Type B pancreatic cell (in vitro differentiated cells): Measurements from ENCODE around the gene BTG4. TPM values are rescaled to one million over a fixed set of nuclear protein-coding genes. Genes with fewer than 3 reads are reported as not detected.

Experiments
- DNase-seq: peaks from one replicate; pipeline ENCODE4 v3.0.0; 2021; ENCODE audit warnings: mixed read lengths; ENCODE audit not compliant: unreplicated experiment; ENCODE audit errors: extremely low spot score
- H3K27ac Mint-ChIP-seq: 2 replicates; pipeline ENCODE4 v1.8.0; 2021; ENCODE audit warnings: mild to moderate bottlenecking, mixed read lengths
- H3K27me3 Mint-ChIP-seq: 2 replicates; pipeline ENCODE4 v1.8.0; 2021; ENCODE audit warnings: mixed read lengths
- H3K36me3 Mint-ChIP-seq: 2 replicates; pipeline ENCODE4 v1.8.0; 2021; ENCODE audit warnings: mixed read lengths
- H3K4me1 Mint-ChIP-seq: one replicate; pipeline ENCODE4 v1.8.0; 2021; ENCODE audit warnings: mixed read lengths; ENCODE audit not compliant: unreplicated experiment
- H3K4me3 Mint-ChIP-seq: 2 replicates; pipeline ENCODE4 v1.8.0; 2021; ENCODE audit warnings: mild to moderate bottlenecking, mixed read lengths
- H3K9me3 Mint-ChIP-seq: 2 replicates; pipeline ENCODE4 v1.8.0; 2021; ENCODE audit warnings: mixed read lengths
- microRNA-seq: library from miRNA; unstranded; fragments of <30 nt; microRNA quantifications from one replicate; pipeline ENCODE4, GENCODE V29; 2020
- total RNA-seq: library from RNA; stranded (reverse); gene quantifications from 2 replicates; pipeline ENCODE4 v1.2.1, GENCODE V29; 2021; ENCODE audit warnings: low replicate concordance
- TF ChIP-seq, protein P1 (sequence below): fragments of 200-600 bp; sonication (generic); conservative IDR thresholded peaks from 2 replicates; pipeline ENCODE4 v1.5.0; 2021; ENCODE audit warnings: antibody characterized with exemption, mild to moderate bottlenecking

Gene BTG4
- total RNA-seq, 1 donor from 2014 or later, result not detected

DNA sequence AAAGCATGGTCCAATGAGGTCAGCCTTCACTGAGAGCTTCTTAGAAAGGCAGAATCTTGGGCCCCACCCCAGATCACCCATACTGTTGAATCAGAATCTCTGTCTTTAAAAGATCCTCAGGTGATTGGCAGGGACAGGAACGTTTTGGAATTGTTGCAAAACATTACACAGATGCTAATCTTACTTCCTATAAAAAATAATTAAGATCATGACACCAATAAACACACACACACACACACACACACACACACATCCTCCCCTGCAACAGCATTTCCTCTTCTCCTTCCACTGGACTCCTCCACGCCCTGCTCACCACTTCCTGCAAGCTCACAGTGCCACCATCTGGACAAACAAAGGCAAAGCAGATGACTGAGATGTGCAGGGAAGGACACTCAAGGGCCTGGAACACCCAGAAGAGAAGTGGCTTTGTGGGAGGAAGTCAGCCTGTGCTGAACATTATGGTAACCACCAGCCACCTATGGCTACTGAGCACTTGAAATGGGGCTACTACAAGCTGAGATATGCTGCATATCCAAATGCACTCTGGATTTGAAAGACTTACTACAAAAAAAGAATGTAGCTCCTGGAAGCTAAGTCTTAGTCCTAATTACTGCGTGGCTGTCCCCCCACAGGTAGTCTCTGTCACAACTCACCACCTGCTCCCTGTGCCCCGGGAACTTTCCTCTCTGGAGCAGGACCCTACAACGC, 65.6 kb downstream of the BTG4 start:
- TF ChIP-seq, protein P1, sequence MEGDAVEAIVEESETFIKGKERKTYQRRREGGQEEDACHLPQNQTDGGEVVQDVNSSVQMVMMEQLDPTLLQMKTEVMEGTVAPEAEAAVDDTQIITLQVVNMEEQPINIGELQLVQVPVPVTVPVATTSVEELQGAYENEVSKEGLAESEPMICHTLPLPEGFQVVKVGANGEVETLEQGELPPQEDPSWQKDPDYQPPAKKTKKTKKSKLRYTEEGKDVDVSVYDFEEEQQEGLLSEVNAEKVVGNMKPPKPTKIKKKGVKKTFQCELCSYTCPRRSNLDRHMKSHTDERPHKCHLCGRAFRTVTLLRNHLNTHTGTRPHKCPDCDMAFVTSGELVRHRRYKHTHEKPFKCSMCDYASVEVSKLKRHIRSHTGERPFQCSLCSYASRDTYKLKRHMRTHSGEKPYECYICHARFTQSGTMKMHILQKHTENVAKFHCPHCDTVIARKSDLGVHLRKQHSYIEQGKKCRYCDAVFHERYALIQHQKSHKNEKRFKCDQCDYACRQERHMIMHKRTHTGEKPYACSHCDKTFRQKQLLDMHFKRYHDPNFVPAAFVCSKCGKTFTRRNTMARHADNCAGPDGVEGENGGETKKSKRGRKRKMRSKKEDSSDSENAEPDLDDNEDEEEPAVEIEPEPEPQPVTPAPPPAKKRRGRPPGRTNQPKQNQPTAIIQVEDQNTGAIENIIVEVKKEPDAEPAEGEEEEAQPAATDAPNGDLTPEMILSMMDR, result peak; percentile 85
- H3K4me1 Mint-ChIP-seq, result no peaks in the 10 kb centered on the region
- no peak for DNase-seq
- H3K27ac Mint-ChIP-seq, result no peak overlapping the region
- no peaks in the 10 kb centered on the region for H3K9me3 Mint-ChIP-seq
- H3K36me3 Mint-ChIP-seq, result no peaks in the 10 kb centered on the region
- no peak overlapping the region for H3K4me3 Mint-ChIP-seq
- H3K27me3 Mint-ChIP-seq, result no peaks in the 10 kb centered on the region

DNA sequence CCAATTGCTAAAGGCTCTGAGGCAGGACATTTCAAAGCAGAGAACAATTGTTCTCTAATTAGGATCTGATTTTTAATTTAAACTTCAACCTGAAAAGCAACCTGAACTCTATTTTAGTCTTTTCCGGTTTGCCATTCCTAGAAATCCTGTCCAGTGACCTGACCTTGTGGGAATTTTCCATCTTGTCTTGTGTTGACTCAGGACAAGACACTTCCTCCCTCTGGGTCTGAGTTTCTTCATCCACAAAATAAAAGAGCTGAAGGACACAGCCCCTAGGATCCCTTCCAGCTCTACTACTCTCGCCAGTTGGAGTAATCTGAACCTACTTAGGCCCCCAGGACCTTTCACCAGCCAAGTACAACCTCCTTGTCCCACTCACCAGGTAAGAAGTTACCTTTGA, 66.6 kb downstream of the BTG4 start:
- Mint-ChIP-seq H3K27ac (no peak overlapping the region), H3K4me1 (no peaks in the 10 kb centered on the region), H3K9me3 (no peaks in the 10 kb centered on the region), H3K36me3 (no peaks in the 10 kb centered on the region), H3K4me3 (no peak overlapping the region), H3K27me3 (no peaks in the 10 kb centered on the region)
- TF ChIP-seq, protein P1, result no peak
- DNase-seq, result no peak

Small RNA genes within 50 kb of the gene (microRNA-seq; reads per million reads assigned to microRNA genes)
- gene MIR34B (14.0 reads per million, percentile 37 among the genes with 10 or more reads in this experiment), gene MIR34C (233 reads per million, percentile 70 among the genes with 10 or more reads in this experiment)

Other genes starting within 250 kb of the BTG4 start
- 2.6 and 2.9 TPM in 2 replicates for gene POU2AF3, start 213.8 kb downstream of the BTG4 start, total RNA-seq
- gene POU2AF1, start 133.1 kb downstream of the BTG4 start, total RNA-seq, result 0.24 and 0.26 TPM in 2 replicates
- 0.75 TPM in 1 of 2 replicates, not detected in the other for gene HOATZ, start 2.4 kb upstream of the BTG4 start, total RNA-seq
- gene LAYN, start 28.3 kb upstream of the BTG4 start, total RNA-seq, result 9.2 and 17.9 TPM in 2 replicates
- gene SIK2, start 90.1 kb upstream of the BTG4 start, total RNA-seq, result 24.1 and 28.0 TPM in 2 replicates